Left ventricle myocardium superior (tissue), 1 donor: ENCODE measurements around the gene MAPK4. TPM values are rescaled to one million over a fixed set of nuclear protein-coding genes. Genes with fewer than 3 reads are reported as not detected.
"Not testable (repeated sequence)": the region's sequence is repeated elsewhere in the genome, so short reads cannot be mapped to it uniquely, and the experiment has no call there.

Source experiments
- ATAC-seq: fragments of 200-7000 bp; cut with Tn5 transposase; one replicate; pipeline ENCODE4 v1.9.1; 2020; ENCODE audit warnings: mild to moderate bottlenecking, moderate library complexity
- DNase-seq: peaks from one replicate; pipeline ENCODE4 v3.0.0-alpha.2; 2020
- intact Hi-C: fragments of 100-400 bp; cut with micrococcal nuclease; formaldehyde crosslinking; loops from one replicate; pipeline ENCODE4 v1.11.0; 2022
- total RNA-seq: library from RNA; stranded (reverse); fragmentation: NEBNext Ultra II Directional; extraction: Animal tissue kit (Norgen Biotek cat#: 25700); gene quantifications from one replicate; pipeline ENCODE4 v1.2.1, GENCODE V29; 2021
- donor health status: DM: no; HTN: yes; CAD: no; lungs with severe emphysema.

MAPK4 gene
- total RNA-seq, 1 donor from 2014 or later, result 28.8 TPM

- ATAC-seq, result no peak
- intact Hi-C loops, result no loop called here
- no peak for DNase-seq
These were observed 146.3 kb downstream of the MAPK4 start for GRCh38 chr18:50706199-50706598.

- DNase-seq (no peak), ATAC-seq (no peak)
- intact Hi-C loops, result no loop called here
These were observed 146.8 kb downstream of the MAPK4 start for GRCh38 chr18:50706651-50707050.

GRCh38 chr18:50707297-50707696 is 147.4 kb downstream of the MAPK4 start:
- intact Hi-C loops, DNase-seq, ATAC-seq: not testable (repeated sequence)

GRCh38 chr18:50707855-50708469 is 148.1 kb downstream of the MAPK4 start:
- intact Hi-C loops, result no loop called here
- DNase-seq (no peak), ATAC-seq (peak; percentile 48)

- ATAC-seq (no peak), DNase-seq (no peak)
- intact Hi-C loops, result no loop called here
These were observed 149.3 kb downstream of the MAPK4 start for GRCh38 chr18:50709193-50709592.

- no peak for DNase-seq
- intact Hi-C loops, result no loop called here
- peak; percentile 43 for ATAC-seq
These were observed 151.5 kb downstream of the MAPK4 start for GRCh38 chr18:50711386-50711785.

- DNase-seq (no peak), ATAC-seq (no peak)
- intact Hi-C loops, result no loop called here
These were observed 156.0 kb downstream of the MAPK4 start for GRCh38 chr18:50715919-50716318.

- ATAC-seq, result peak; percentile 41
These were observed 157.0 kb downstream of the MAPK4 start for GRCh38 chr18:50716902-50717301.

GRCh38 chr18:50717563-50717962 is 157.7 kb downstream of the MAPK4 start:
- intact Hi-C loops, result no loop called here
- no peak for DNase-seq
- no peak for ATAC-seq

More at GRCh38 chr18:50716902-50717301, 157.0 kb downstream of the MAPK4 start:
- intact Hi-C loops, result no loop called here
- no peak for DNase-seq

- ATAC-seq, result no peak
- no peak for DNase-seq
- intact Hi-C loops, result no loop called here
These were observed 159.8 kb downstream of the MAPK4 start for GRCh38 chr18:50719471-50720324.

GRCh38 chr18:50720325-50720674 is 160.4 kb downstream of the MAPK4 start:
- intact Hi-C loops, result no loop called here
- no peak for DNase-seq
- no peak for ATAC-seq

GRCh38 chr18:50721006-50721405 is 161.1 kb downstream of the MAPK4 start:
- DNase-seq (no peak), ATAC-seq (no peak)
- intact Hi-C loops, result no loop called here

- intact Hi-C loops, result no loop called here
- DNase-seq, result no peak
- ATAC-seq, result no peak
These were observed 161.7 kb downstream of the MAPK4 start for GRCh38 chr18:50721451-50722120.

- intact Hi-C loops, result no loop called here
- no peak for ATAC-seq
- no peak for DNase-seq
These were observed 162.4 kb downstream of the MAPK4 start for GRCh38 chr18:50722311-50722710.

- DNase-seq (peak; percentile 48), ATAC-seq (peak; percentile 74)
- intact Hi-C loops, result no loop called here
These were observed 164.9 kb downstream of the MAPK4 start for GRCh38 chr18:50724751-50725151.

GRCh38 chr18:50726960-50727589 is 167.2 kb downstream of the MAPK4 start:
- intact Hi-C loops, result no loop called here
- ATAC-seq (peak; percentile 25), DNase-seq (no peak)

GRCh38 chr18:50727721-50728471 is 168.0 kb downstream of the MAPK4 start:
- ATAC-seq (peak; percentile 70), DNase-seq (peak; percentile 35)
- intact Hi-C loops, result no loop called here

- ATAC-seq, result no peak
- intact Hi-C loops, result no loop called here
- no peak for DNase-seq
These were observed 169.5 kb downstream of the MAPK4 start for GRCh38 chr18:50729376-50729775.

GRCh38 chr18:50729986-50730385 is 170.1 kb downstream of the MAPK4 start:
- ATAC-seq (no peak), DNase-seq (no peak)
- intact Hi-C loops, result no loop called here
